ENCODE data around the gene NLRP10.

NLRP10 gene

GRCh38 chr11:7964261-7964660, 986 bp downstream of the NLRP10 start:
- H3K27ac ChIP-seq, result no peak overlapping the region
- TF ChIP-seq ZFX (IDR thresholded peaks at IDR 0.05) (no peak), CTCF (conservative IDR thresholded peaks at IDR 0.05) (no peak)

- no peak overlapping the region for H3K27ac ChIP-seq
- TF ChIP-seq CTCF (conservative IDR thresholded peaks at IDR 0.05) (no peak), ZFX (IDR thresholded peaks at IDR 0.05) (no peak)
Measured at GRCh38 chr11:7955191-7955590, 10.1 kb downstream of the NLRP10 start.

GRCh38 chr11:7949934-7950333, 15.3 kb downstream of the NLRP10 start:
- TF ChIP-seq ZFX (IDR thresholded peaks at IDR 0.05) (no peak), CTCF (conservative IDR thresholded peaks at IDR 0.05) (no peak)
- no peak overlapping the region for H3K27ac ChIP-seq

- TF ChIP-seq ZFX (IDR thresholded peaks at IDR 0.05), result no peak
- TF ChIP-seq CTCF (conservative IDR thresholded peaks at IDR 0.05), result no peak
- no peak overlapping the region for H3K27ac ChIP-seq
Measured at GRCh38 chr11:7944123-7944522, 21.1 kb downstream of the NLRP10 start.

GRCh38 chr11:7941608-7942007, 23.6 kb downstream of the NLRP10 start, which contains the start of gene OR10A3:
OR10A3 (minus strand) TSS chr11:7941708; CDS start chr11:7939520, 2,188 bp downstream.
- TF ChIP-seq ZFX (IDR thresholded peaks at IDR 0.05) (no peak), CTCF (conservative IDR thresholded peaks at IDR 0.05) (no peak)
- H3K27ac ChIP-seq, result no peak within 1 kb of the TSS

GRCh38 chr11:7941146-7941545, 24.1 kb downstream of the NLRP10 start:
- no peak overlapping the region for H3K27ac ChIP-seq
- TF ChIP-seq ZFX (IDR thresholded peaks at IDR 0.05) (no peak), CTCF (conservative IDR thresholded peaks at IDR 0.05) (no peak)

GRCh38 chr11:7936615-7937014, 28.6 kb downstream of the NLRP10 start:
- TF ChIP-seq ZFX (IDR thresholded peaks at IDR 0.05), result no peak
- no peak for TF ChIP-seq CTCF (conservative IDR thresholded peaks at IDR 0.05)
- H3K27ac ChIP-seq, result no peak overlapping the region
